ENCODE measurements around the gene ARL17A.
"Not testable (repeated sequence)": the region's sequence is repeated elsewhere in the genome, so short reads cannot be mapped to it uniquely, and the experiment has no call there.

The ARL17A gene

DNA sequence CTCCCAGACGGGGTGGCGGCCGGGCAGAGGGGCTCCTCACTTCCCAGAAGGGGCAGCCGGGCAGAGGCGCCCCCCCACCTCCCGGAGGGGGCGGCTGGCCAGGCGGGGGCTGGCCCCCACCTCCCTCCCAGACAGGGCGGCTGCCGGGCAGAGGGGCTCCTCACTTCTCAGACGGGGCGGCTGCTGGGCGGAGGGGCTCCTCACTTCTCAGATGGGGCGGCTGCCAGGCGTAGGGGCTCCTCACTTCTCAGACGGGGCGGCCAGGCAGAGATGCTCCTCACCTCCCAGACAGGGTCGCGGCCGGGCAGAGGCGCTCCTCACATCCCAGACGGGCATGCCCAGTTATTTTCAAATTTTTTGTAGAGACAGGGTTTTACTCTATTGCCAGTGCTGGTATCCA, 44.8 kb downstream of the ARL17A start:
- not testable (repeated sequence) for H3K9me2 ChIP-seq (replicated peaks; ENCODE audit: low read depth, low read length); H4K20me1 ChIP-seq (ENCODE audit: insufficient read depth, low read length, poor library complexity, severe bottlenecking); H3K9ac ChIP-seq (ENCODE audit: low read depth, low read length, poor library complexity, severe bottlenecking); H3K4me1 ChIP-seq (ENCODE audit: insufficient read depth, low read length, poor library complexity, severe bottlenecking); H3K4me2 ChIP-seq (ENCODE audit: low read depth, low read length, poor library complexity, severe bottlenecking); H3F3A ChIP-seq (ENCODE audit: low read depth); H3K9me3 ChIP-seq (ENCODE audit: insufficient read depth, low read depth, low read length); H3K79me2 ChIP-seq (ENCODE audit: insufficient read depth, low read length); H2AFZ ChIP-seq (ENCODE audit: low read length); H3K36me3 ChIP-seq (ENCODE audit: insufficient read depth, low read length); H3K27me3 ChIP-seq (ENCODE audit: insufficient read depth, low read length, poor library complexity, severe bottlenecking); H3K4me3 ChIP-seq (ENCODE audit: low read length, poor library complexity, severe bottlenecking)

DNA sequence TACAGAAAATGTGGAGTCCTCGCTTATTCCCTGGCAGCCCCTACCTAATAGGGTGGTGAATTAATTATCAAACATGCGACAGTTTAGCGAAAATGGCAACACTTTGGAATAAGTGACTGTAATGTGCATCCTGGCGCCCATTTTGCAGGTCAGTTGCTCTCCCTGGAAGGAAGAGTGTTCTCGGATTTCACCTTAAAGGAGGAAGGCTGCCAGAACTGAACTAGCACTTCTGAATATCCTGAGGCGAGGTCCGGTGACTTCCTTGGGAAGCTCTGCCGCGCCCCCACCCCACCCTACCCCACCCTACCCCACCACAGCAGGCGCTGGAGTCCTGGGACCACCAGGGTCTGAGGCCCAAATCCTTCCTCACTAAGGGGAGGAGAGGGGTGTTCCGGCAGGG, 67.3 kb downstream of the ARL17A start, which contains the start of gene LRRC37A2:
Gene LRRC37A2 (plus strand): TSS at position 301 of the 400 bp plus-strand sequence. CDS start 245 bp downstream, outside the sequence.
- not testable (repeated sequence) for H3K9ac ChIP-seq (ENCODE audit: low read depth, low read length, poor library complexity, severe bottlenecking); H3K36me3 ChIP-seq (ENCODE audit: insufficient read depth, low read length); H4K20me1 ChIP-seq (ENCODE audit: insufficient read depth, low read length, poor library complexity, severe bottlenecking); H3F3A ChIP-seq (ENCODE audit: low read depth); H3K4me2 ChIP-seq (ENCODE audit: low read depth, low read length, poor library complexity, severe bottlenecking); H3K9me3 ChIP-seq (ENCODE audit: insufficient read depth, low read depth, low read length); H3K79me2 ChIP-seq (ENCODE audit: insufficient read depth, low read length); H3K4me3 ChIP-seq (ENCODE audit: low read length, poor library complexity, severe bottlenecking); H3K27me3 ChIP-seq (ENCODE audit: insufficient read depth, low read length, poor library complexity, severe bottlenecking); H3K9me2 ChIP-seq (replicated peaks; ENCODE audit: low read depth, low read length); H3K4me1 ChIP-seq (ENCODE audit: insufficient read depth, low read length, poor library complexity, severe bottlenecking); H2AFZ ChIP-seq (ENCODE audit: low read length)

DNA sequence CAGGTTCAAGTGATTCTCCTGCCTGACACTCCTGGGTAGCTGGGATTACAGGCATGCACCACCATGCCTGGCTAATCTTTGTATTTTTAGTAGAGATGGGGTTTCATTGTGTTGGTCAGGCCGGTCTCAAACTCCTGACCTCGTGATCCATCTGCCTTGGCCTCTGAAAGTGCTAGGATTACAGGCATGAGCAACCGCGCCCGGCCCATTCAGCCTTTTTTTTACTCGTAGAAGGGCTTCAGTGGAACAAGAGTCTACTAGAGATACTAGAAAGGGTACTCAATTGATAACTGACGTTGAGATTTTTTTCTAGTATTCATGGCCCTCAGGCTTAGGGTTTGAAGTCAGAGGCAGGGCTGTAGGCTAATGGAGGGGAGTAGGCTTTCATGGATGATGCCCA, 73.6 kb downstream of the ARL17A start:
- H4K20me1 ChIP-seq (ENCODE audit: insufficient read depth, low read length, poor library complexity, severe bottlenecking); H3K9ac ChIP-seq (ENCODE audit: low read depth, low read length, poor library complexity, severe bottlenecking); H3K4me3 ChIP-seq (ENCODE audit: low read length, poor library complexity, severe bottlenecking); H3K9me3 ChIP-seq (ENCODE audit: insufficient read depth, low read depth, low read length); H2AFZ ChIP-seq (ENCODE audit: low read length); H3K9me2 ChIP-seq (replicated peaks; ENCODE audit: low read depth, low read length); H3K36me3 ChIP-seq (ENCODE audit: insufficient read depth, low read length); H3F3A ChIP-seq (ENCODE audit: low read depth); H3K4me1 ChIP-seq (ENCODE audit: insufficient read depth, low read length, poor library complexity, severe bottlenecking); H3K27me3 ChIP-seq (ENCODE audit: insufficient read depth, low read length, poor library complexity, severe bottlenecking); H3K4me2 ChIP-seq (ENCODE audit: low read depth, low read length, poor library complexity, severe bottlenecking): not testable (repeated sequence)
- peaks cover 17% of the 10 kb centered on the region for H3K79me2 ChIP-seq (ENCODE audit: insufficient read depth, low read length)

DNA sequence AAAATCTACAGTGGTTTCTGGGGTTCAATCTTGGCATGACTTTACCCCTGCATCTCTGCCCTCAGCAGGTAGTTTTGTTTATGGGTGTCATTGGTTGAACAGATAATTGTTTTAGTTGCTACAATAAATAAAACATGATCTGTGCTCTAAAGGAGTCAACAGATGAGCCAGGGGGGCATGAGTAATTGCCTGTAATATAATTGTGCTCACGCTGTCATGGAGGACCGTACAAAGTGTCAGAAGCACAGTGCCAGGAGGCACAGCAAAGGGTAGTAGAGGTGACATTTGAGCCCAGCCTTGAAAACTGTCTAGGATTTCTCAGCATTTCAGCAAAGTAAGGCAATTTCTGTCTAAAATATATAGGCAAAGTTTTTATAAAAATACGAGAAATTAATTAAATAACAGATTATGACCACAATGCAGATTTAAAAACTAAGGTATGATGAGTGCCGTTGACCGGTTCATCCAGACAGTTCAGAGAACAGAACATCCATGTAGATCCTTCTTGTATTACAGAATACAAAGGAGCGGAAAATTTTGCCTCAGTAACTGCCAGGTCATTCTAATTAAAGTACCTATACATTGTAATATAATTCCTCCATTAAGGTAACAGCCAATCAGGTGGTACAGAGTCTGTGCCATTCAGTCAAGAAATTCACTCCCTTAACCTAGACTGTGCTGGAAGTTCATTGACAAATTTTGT, 79.9 kb downstream of the ARL17A start:
- H3K79me2 ChIP-seq (ENCODE audit: insufficient read depth, low read length), result peaks cover 22% of the 10 kb centered on the region
- H3K4me2 ChIP-seq (ENCODE audit: low read depth, low read length, poor library complexity, severe bottlenecking), result not testable (repeated sequence)

DNA sequence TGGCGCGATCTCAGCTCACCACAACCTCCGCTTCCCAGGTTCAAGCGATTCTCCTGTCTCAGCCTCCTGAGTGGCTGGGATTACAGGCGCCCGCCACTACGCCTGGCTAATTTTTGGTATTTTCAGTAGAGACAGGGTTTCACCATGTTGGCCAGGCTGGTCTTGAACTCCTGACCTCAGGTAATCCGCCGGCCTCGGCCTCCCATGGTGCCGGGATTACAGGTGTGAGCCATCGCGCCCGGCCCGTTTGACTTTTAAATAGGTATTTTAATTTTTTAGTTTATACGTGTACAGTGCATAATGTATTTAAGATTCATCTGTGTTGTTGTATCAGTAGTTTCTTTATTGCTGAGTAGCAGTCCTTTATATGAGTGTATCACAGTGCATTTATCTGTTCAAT, 87.5 kb downstream of the ARL17A start:
- H4K20me1 ChIP-seq (ENCODE audit: insufficient read depth, low read length, poor library complexity, severe bottlenecking); H2AFZ ChIP-seq (ENCODE audit: low read length); H3K4me2 ChIP-seq (ENCODE audit: low read depth, low read length, poor library complexity, severe bottlenecking); H3K9me3 ChIP-seq (ENCODE audit: insufficient read depth, low read depth, low read length); H3K4me3 ChIP-seq (ENCODE audit: low read length, poor library complexity, severe bottlenecking); H3K9me2 ChIP-seq (replicated peaks; ENCODE audit: low read depth, low read length); H3K9ac ChIP-seq (ENCODE audit: low read depth, low read length, poor library complexity, severe bottlenecking); H3K4me1 ChIP-seq (ENCODE audit: insufficient read depth, low read length, poor library complexity, severe bottlenecking); H3F3A ChIP-seq (ENCODE audit: low read depth); H3K27me3 ChIP-seq (ENCODE audit: insufficient read depth, low read length, poor library complexity, severe bottlenecking); H3K36me3 ChIP-seq (ENCODE audit: insufficient read depth, low read length); H3K79me2 ChIP-seq (ENCODE audit: insufficient read depth, low read length): not testable (repeated sequence)

More for the DNA sequence above, 79.9 kb downstream of the ARL17A start:
- not testable (repeated sequence) for H3K27me3 ChIP-seq (ENCODE audit: insufficient read depth, low read length, poor library complexity, severe bottlenecking); H3K4me3 ChIP-seq (ENCODE audit: low read length, poor library complexity, severe bottlenecking); H2AFZ ChIP-seq (ENCODE audit: low read length); H3K4me1 ChIP-seq (ENCODE audit: insufficient read depth, low read length, poor library complexity, severe bottlenecking); H3K9ac ChIP-seq (ENCODE audit: low read depth, low read length, poor library complexity, severe bottlenecking); H3K9me2 ChIP-seq (replicated peaks; ENCODE audit: low read depth, low read length); H3K36me3 ChIP-seq (ENCODE audit: insufficient read depth, low read length); H4K20me1 ChIP-seq (ENCODE audit: insufficient read depth, low read length, poor library complexity, severe bottlenecking); H3K9me3 ChIP-seq (ENCODE audit: insufficient read depth, low read depth, low read length); H3F3A ChIP-seq (ENCODE audit: low read depth)

DNA sequence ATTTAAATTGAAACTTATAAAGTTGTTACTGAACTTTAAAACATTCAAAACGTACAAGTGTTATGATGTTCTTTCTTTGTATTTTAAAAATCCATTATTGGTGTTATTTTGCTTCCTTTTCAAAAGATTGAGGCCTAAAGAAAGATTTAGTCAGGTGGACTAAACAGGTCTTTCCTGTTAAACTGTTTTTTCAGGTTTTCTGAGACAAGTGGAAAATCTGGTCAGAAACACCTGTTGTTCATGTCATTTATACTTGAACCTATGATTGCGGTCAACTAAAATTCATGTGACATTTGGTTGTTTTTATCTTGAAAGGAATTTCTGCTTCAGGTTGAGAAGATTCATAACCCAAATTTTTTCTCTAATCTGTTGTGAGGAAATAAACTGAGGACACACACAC, 98.2 kb downstream of the ARL17A start:
- not testable (repeated sequence) for H3K4me1 ChIP-seq (ENCODE audit: insufficient read depth, low read length, poor library complexity, severe bottlenecking); H3K36me3 ChIP-seq (ENCODE audit: insufficient read depth, low read length); H3K9ac ChIP-seq (ENCODE audit: low read depth, low read length, poor library complexity, severe bottlenecking); H3K4me3 ChIP-seq (ENCODE audit: low read length, poor library complexity, severe bottlenecking); H3K4me2 ChIP-seq (ENCODE audit: low read depth, low read length, poor library complexity, severe bottlenecking); H3K27me3 ChIP-seq (ENCODE audit: insufficient read depth, low read length, poor library complexity, severe bottlenecking); H3F3A ChIP-seq (ENCODE audit: low read depth); H3K9me3 ChIP-seq (ENCODE audit: insufficient read depth, low read depth, low read length); H3K9me2 ChIP-seq (replicated peaks; ENCODE audit: low read depth, low read length); H4K20me1 ChIP-seq (ENCODE audit: insufficient read depth, low read length, poor library complexity, severe bottlenecking); H3K79me2 ChIP-seq (ENCODE audit: insufficient read depth, low read length); H2AFZ ChIP-seq (ENCODE audit: low read length)

DNA sequence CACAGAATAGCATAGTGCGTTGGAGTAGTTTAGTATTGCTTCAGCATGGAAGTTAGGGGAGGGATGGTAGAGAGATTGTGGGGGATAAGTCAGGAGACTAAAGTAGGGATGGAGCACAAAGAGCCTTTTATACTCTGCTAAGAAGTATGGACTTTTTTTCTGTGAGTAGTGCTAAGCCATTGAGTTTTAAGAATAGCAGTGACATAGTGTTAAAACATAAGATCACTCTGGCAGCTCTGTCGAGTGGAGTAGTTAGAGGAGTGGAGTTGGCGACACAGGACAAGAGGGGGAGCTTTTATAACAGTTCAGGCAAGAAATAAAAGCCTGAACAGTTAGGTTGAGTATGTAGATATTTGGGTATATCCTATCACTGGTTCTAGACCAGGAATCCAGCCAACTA, 100.7 kb downstream of the ARL17A start:
- not testable (repeated sequence) for H3K4me2 ChIP-seq (ENCODE audit: low read depth, low read length, poor library complexity, severe bottlenecking); H3K36me3 ChIP-seq (ENCODE audit: insufficient read depth, low read length); H3K27me3 ChIP-seq (ENCODE audit: insufficient read depth, low read length, poor library complexity, severe bottlenecking); H3K9me3 ChIP-seq (ENCODE audit: insufficient read depth, low read depth, low read length); H2AFZ ChIP-seq (ENCODE audit: low read length); H3K79me2 ChIP-seq (ENCODE audit: insufficient read depth, low read length); H3F3A ChIP-seq (ENCODE audit: low read depth); H3K4me3 ChIP-seq (ENCODE audit: low read length, poor library complexity, severe bottlenecking); H3K9me2 ChIP-seq (replicated peaks; ENCODE audit: low read depth, low read length); H3K4me1 ChIP-seq (ENCODE audit: insufficient read depth, low read length, poor library complexity, severe bottlenecking); H3K9ac ChIP-seq (ENCODE audit: low read depth, low read length, poor library complexity, severe bottlenecking); H4K20me1 ChIP-seq (ENCODE audit: insufficient read depth, low read length, poor library complexity, severe bottlenecking)
